ENCODE data around the gene LAPTM5. TPM values are rescaled to one million over a fixed set of nuclear protein-coding genes. Genes with fewer than 3 reads are reported as not detected.

Gene LAPTM5
- total and polyA plus RNA-seq, 2 donors (not counting 1 experiment from before 2014, with no cell fraction given) = 1,384 to 1,519 TPM

DNA sequence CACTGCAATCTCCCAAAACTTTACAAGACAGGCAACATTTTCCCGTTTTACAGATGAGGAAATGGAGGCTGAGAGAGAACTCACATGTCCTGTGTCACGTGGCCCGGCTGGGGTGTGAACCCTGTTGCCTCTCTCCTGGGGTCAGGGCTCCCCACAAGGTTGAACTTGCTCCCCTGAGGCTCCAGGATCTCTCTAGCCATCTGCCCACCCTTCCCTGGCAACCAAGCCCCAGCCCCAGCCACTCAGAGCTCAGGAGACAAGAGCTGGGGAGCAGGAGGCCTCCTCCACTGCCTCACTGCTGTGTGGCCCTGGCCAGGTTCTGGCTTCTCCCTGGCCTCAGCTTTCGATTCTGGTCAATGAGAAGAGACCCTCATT is 11.8 kb downstream of the LAPTM5 start:
- ATAC-seq (ENCODE audit: low read depth) (no peak), DNase-seq (no peak)
- H3K27me3 Mint-ChIP-seq = no peaks in the 10 kb centered on the region
- Histone ChIP-seq H3K4me1 (ENCODE audit: control insufficient read depth in 2 of 2, insufficient read depth in 2 of 2, low read length in 2 of 2) (peaks cover 100% of the 10 kb centered on the region in 2 donors), H3K27me3 (replicated peaks in 1 of 4; ENCODE audit: control extremely low read depth in 1 of 4, control insufficient read depth in 3 of 4, insufficient read depth in 4 of 4, low read length in 3 of 4) (no peaks in the 10 kb centered on the region), H3K27ac (ENCODE audit: low read length in 2 of 2) (peak overlapping the region; percentile 98 to 100), H4K20me1 (ENCODE audit: control insufficient read depth, insufficient read depth, low read length, poor library complexity, severe bottlenecking) (peaks cover 95% of the 10 kb centered on the region), H3K4me3 (ENCODE audit: control extremely low read depth in 1 of 5, extremely low read depth in 1 of 5, insufficient read depth in 1 of 5, low read depth in 2 of 5, low read length in 4 of 5) (peak overlapping the region in 1 of 5 experiments; percentile 62), H2AFZ (ENCODE audit: insufficient read depth, low read depth, low read length, poor library complexity, severe bottlenecking) (no peak overlapping the region), H3K36me3 (replicated peaks in 1 of 2; ENCODE audit: control extremely low read depth in 1 of 2, control insufficient read depth in 1 of 2, extremely low read depth in 1 of 2, insufficient read depth in 2 of 2, low read length in 1 of 2) (peaks cover 0 to 87% of the 10 kb centered on the region in 2 experiments), H3K9me3 (ENCODE audit: control extremely low read depth in 1 of 3, control insufficient read depth in 2 of 3, insufficient read depth in 1 of 3, low read length in 2 of 3) (no peaks in the 10 kb centered on the region), H3K9ac (ENCODE audit: low read length) (peak overlapping the region; percentile 44), H3K4me2 (replicated peaks; ENCODE audit: low read depth, low read length, poor library complexity, severe bottlenecking) (peak overlapping the region; percentile 94), H3K79me2 (ENCODE audit: control insufficient read depth, insufficient read depth, low read length) (peaks cover 100% of the 10 kb centered on the region)
- TF ChIP-seq EZH2 (IDR thresholded peaks at IDR 0.05; ENCODE audit: borderline replicate concordance, insufficient read depth, low read depth, low read length, poor library complexity, severe bottlenecking) = no peak
- TF ChIP-seq, protein P1, sequence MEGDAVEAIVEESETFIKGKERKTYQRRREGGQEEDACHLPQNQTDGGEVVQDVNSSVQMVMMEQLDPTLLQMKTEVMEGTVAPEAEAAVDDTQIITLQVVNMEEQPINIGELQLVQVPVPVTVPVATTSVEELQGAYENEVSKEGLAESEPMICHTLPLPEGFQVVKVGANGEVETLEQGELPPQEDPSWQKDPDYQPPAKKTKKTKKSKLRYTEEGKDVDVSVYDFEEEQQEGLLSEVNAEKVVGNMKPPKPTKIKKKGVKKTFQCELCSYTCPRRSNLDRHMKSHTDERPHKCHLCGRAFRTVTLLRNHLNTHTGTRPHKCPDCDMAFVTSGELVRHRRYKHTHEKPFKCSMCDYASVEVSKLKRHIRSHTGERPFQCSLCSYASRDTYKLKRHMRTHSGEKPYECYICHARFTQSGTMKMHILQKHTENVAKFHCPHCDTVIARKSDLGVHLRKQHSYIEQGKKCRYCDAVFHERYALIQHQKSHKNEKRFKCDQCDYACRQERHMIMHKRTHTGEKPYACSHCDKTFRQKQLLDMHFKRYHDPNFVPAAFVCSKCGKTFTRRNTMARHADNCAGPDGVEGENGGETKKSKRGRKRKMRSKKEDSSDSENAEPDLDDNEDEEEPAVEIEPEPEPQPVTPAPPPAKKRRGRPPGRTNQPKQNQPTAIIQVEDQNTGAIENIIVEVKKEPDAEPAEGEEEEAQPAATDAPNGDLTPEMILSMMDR (IDR thresholded peaks at IDR 0.05) = no peak
- intact Hi-C loops (cut with micrococcal nuclease) = loop anchor here (2.0 kb wide), 1 partner anchor 17 kb away; no protein-coding TSS in a partner anchor
- peak overlapping the region; percentile 89 for H3K4me3 Mint-ChIP-seq
- no peaks in the 10 kb centered on the region for H3K9me3 Mint-ChIP-seq (ENCODE audit: insufficient read depth)
- peak overlapping the region; percentile 97 for H3K27ac Mint-ChIP-seq
- CTCF ChIA-PET = interaction anchor here (6.7 to 38.6 kb wide), 3 partner anchors 8 to 33 kb away, joined by 70 to 769 read pairs (median 769); partner anchors contain the start of genes LAPTM5 and MATN1
- POLR2A ChIA-PET = interaction anchor here (0.8 to 10.4 kb wide), 5 partner anchors 10 to 1682 kb away, joined by 3 to 152 read pairs (median 4); partner anchors contain the start of gene LAPTM5
- peaks cover 99% of the 10 kb centered on the region for H3K4me1 Mint-ChIP-seq
- WGBS (ENCODE audit: insufficient coverage) = 50% methylated on average over 3 of the region's 4 CpGs

DNA sequence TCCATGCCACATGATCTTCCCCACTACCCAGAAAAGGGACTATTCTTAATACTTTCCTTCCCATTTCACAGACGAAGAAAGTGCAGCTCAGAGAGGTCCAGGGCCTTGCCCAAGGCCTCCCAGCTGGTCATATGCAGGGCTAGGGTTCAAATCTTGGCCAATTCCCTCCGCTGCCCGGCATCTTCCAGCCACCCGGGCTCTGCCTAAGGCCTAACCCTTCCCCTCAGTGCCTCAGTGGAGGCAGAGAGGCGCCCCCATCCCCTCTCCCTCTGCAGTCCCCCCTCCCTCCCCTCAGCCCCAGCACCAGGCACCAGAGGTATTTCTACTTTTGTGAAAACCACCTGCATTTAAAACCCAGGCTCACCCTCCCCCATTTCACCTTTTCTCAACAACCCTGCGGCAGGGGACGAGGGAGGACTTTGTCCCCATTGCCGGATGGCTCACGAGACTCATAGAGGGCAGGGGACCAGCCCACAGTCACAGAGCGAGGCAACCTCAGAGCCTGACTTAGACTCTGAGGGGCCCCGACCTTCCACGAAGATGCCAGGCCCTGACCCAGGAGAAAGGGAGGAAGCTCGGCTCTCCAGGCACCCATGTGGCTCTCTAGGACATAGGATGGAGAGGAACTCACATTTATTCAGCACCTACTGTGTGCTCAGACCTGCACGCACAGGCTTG is 12.3 kb downstream of the LAPTM5 start:
- peak overlapping the region; percentile 98 to 100 for H3K27ac ChIP-seq (ENCODE audit: low read length in 2 of 2)
- peak overlapping the region; percentile 44 for H3K9ac ChIP-seq (ENCODE audit: low read length)
- intact Hi-C loops (cut with micrococcal nuclease) = loop anchor here (2.0 kb wide), 1 partner anchor 18 kb away; no protein-coding TSS in a partner anchor
- WGBS (ENCODE audit: insufficient coverage) = 61% methylated on average over 13 of the region's 14 CpGs
- H3K4me3 ChIP-seq (ENCODE audit: control extremely low read depth in 1 of 5, extremely low read depth in 1 of 5, insufficient read depth in 1 of 5, low read depth in 2 of 5, low read length in 4 of 5) = peak overlapping the region in 1 of 5 experiments; percentile 62
- H3K27ac Mint-ChIP-seq = peak overlapping the region; percentile 97
- peaks cover 100% of the 10 kb centered on the region for H3K79me2 ChIP-seq (ENCODE audit: control insufficient read depth, insufficient read depth, low read length)
- ChIA-PET POLR2A (interaction anchor here (0.5 to 10.4 kb wide), 7 partner anchors 10 to 1682 kb away, joined by 3 to 152 read pairs (median 12); partner anchors contain the start of gene LAPTM5), CTCF (interaction anchor here (1.9 to 38.6 kb wide), 4 partner anchors 9 to 164 kb away, joined by 5 to 769 read pairs (median 420); partner anchors contain the start of genes LAPTM5 and MATN1)
- peaks cover 96% of the 10 kb centered on the region for H4K20me1 ChIP-seq (ENCODE audit: control insufficient read depth, insufficient read depth, low read length, poor library complexity, severe bottlenecking)
- no peaks in the 10 kb centered on the region for H3K9me3 ChIP-seq (ENCODE audit: control extremely low read depth in 1 of 3, control insufficient read depth in 2 of 3, insufficient read depth in 1 of 3, low read length in 2 of 3)
- DNase-seq = no peak
- no peaks in the 10 kb centered on the region for H3K27me3 ChIP-seq (replicated peaks in 1 of 4; ENCODE audit: control extremely low read depth in 1 of 4, control insufficient read depth in 3 of 4, insufficient read depth in 4 of 4, low read length in 3 of 4)
- no peaks in the 10 kb centered on the region for H3K9me3 Mint-ChIP-seq (ENCODE audit: insufficient read depth)
- no peaks in the 10 kb centered on the region for H3K27me3 Mint-ChIP-seq
- H2AFZ ChIP-seq (ENCODE audit: insufficient read depth, low read depth, low read length, poor library complexity, severe bottlenecking) = no peak overlapping the region
- H3K4me2 ChIP-seq (replicated peaks; ENCODE audit: low read depth, low read length, poor library complexity, severe bottlenecking) = peak overlapping the region; percentile 94
- peaks cover 100% of the 10 kb centered on the region in 2 donors for H3K4me1 ChIP-seq (ENCODE audit: control insufficient read depth in 2 of 2, insufficient read depth in 2 of 2, low read length in 2 of 2)
- ATAC-seq (ENCODE audit: low read depth) = no peak
- peaks cover 0 to 88% of the 10 kb centered on the region in 2 experiments for H3K36me3 ChIP-seq (replicated peaks in 1 of 2; ENCODE audit: control extremely low read depth in 1 of 2, control insufficient read depth in 1 of 2, extremely low read depth in 1 of 2, insufficient read depth in 2 of 2, low read length in 1 of 2)
- H3K4me3 Mint-ChIP-seq = peak overlapping the region; percentile 89
- peaks cover 99% of the 10 kb centered on the region for H3K4me1 Mint-ChIP-seq
- no peak for TF ChIP-seq EZH2 (IDR thresholded peaks at IDR 0.05; ENCODE audit: borderline replicate concordance, insufficient read depth, low read depth, low read length, poor library complexity, severe bottlenecking)
- TF ChIP-seq, protein P1 (IDR thresholded peaks at IDR 0.05) = no peak

Data from B cell (primary cell).